HepG2 (cell line): ENCODE results near the gene MGST2. TPM values are rescaled to one million over a fixed set of nuclear protein-coding genes. Genes with fewer than 3 reads are reported as not detected.

Experiments used
- BATF2 ChIP-seq: sonication (generic); formaldehyde crosslinking; IDR thresholded peaks from 2 replicates; pipeline ENCODE4 v1.8.0; 2022; ENCODE audit warnings: mild to moderate bottlenecking, missing genetic modification reagents, moderate library complexity
- BCLAF1 ChIP-seq: fragments of 450-650 bp; IDR thresholded peaks from 2 replicates; pipeline ENCODE4 v1.6.1; 2017; ENCODE audit warnings: mild to moderate bottlenecking
- CTCF ChIP-seq: sonication (generic); formaldehyde crosslinking; IDR thresholded peaks from 2 replicates; pipeline ENCODE4 v1.5.0; 2020; ENCODE audit warnings: mild to moderate bottlenecking, missing genetic modification reagents, moderate library complexity
- FOSL2 ChIP-seq: sonication (generic); formaldehyde crosslinking; IDR thresholded peaks from 2 replicates; pipeline ENCODE4 v1.4.0; 2020; ENCODE audit warnings: missing genetic modification reagents
- NFRKB ChIP-seq: fragments of 450-650 bp; IDR thresholded peaks from 2 replicates; pipeline ENCODE4 v1.6.1; 2017
- NR2F2 ChIP-seq: IDR thresholded peaks from 2 replicates; pipeline ENCODE4 v1.6.1; 2012; ENCODE audit warnings: low read depth, inconsistent platforms, borderline replicate concordance
- SNAPC4 ChIP-seq: sonication (generic); formaldehyde crosslinking; IDR thresholded peaks from 2 replicates; pipeline ENCODE4 v1.4.0; 2020; ENCODE audit warnings: mild to moderate bottlenecking, missing genetic modification reagents
- SOX13 ChIP-seq, 3 experiments: fragments of 450-650 bp in 1 of 3; sonication (generic) in 1 of 3; formaldehyde crosslinking in 1 of 3; IDR thresholded peaks in 2 of 3; conservative IDR thresholded peaks in 1 of 3; 2 replicates each; pipeline versions ENCODE4 v1.5.0 to v1.6.1; 2016 to 2020; ENCODE audit warnings: antibody characterized with exemption in 1 of 3, mild to moderate bottlenecking in 1 of 3, missing compliant biosample characterization in 1 of 3, missing genetic modification reagents in 1 of 3, moderate library complexity in 1 of 3
- SPEN ChIP-seq: sonication (generic); formaldehyde crosslinking; IDR thresholded peaks from 2 replicates; pipeline ENCODE4 v1.5.1; 2020; ENCODE audit warnings: low read depth, mild to moderate bottlenecking, missing genetic modification reagents
- TARDBP ChIP-seq: sonication (generic); formaldehyde crosslinking; IDR thresholded peaks from 2 replicates; pipeline ENCODE4 v1.8.0; 2022; ENCODE audit warnings: mild to moderate bottlenecking, missing genetic modification reagents
- TRAFD1 ChIP-seq: sonication (generic); formaldehyde crosslinking; IDR thresholded peaks from 2 replicates; pipeline ENCODE4 v1.5.1; 2020; ENCODE audit warnings: missing genetic modification reagents, mild to moderate bottlenecking, borderline replicate concordance
- ZNF350 ChIP-seq: sonication (generic); formaldehyde crosslinking; IDR thresholded peaks from 2 replicates; pipeline ENCODE4 v1.4.0; 2020; ENCODE audit warnings: mild to moderate bottlenecking, low read depth, missing genetic modification reagents, borderline replicate concordance
- ZNF564 ChIP-seq: sonication (generic); formaldehyde crosslinking; IDR thresholded peaks from 2 replicates; pipeline ENCODE4 v1.8.1; 2023; ENCODE audit warnings: mild to moderate bottlenecking, missing genetic modification reagents
- ZNF691 ChIP-seq: sonication (generic); formaldehyde crosslinking; IDR thresholded peaks from 2 replicates; pipeline ENCODE4 v1.4.0; 2020; ENCODE audit warnings: missing genetic modification reagents, low read depth, mild to moderate bottlenecking, borderline replicate concordance
- ZSCAN30 ChIP-seq: sonication (generic); formaldehyde crosslinking; IDR thresholded peaks from 2 replicates; pipeline ENCODE4 v1.5.0; 2020; ENCODE audit warnings: mild to moderate bottlenecking, missing genetic modification reagents
- polyA plus RNA-seq, 8 experiments: library from polyadenylated mRNA; depleted of rRNA in 3 of 8; stranded (reverse) in 7 of 8; unstranded in 1 of 8; fragments of >200 nt; fragmentation: Illumina TruSeq in 4 of 8; extraction: Trizol in 4 of 8; gene quantifications; 2 replicates each; pipeline versions ENCODE4 v1.2.1 to v1.2.3, GENCODE V29; 2011 to 2016; ENCODE audit warnings: low read depth in 4 of 8, missing spikeins in 1 of 8, mixed read lengths in 1 of 8; ENCODE audit not compliant: insufficient read depth in 1 of 8
- total RNA-seq, 5 experiments: library from RNA; depleted of rRNA; stranded (reverse); fragments of >200 nt; fragmentation: Illumina TruSeq; extraction: Trizol; gene quantifications; 2 replicates each; pipeline ENCODE4 v1.2.3, GENCODE V29; 2016; ENCODE audit warnings: low read depth in 1 of 5

MGST2 gene
- total and polyA plus RNA-seq, 2 of the 13 experiments (the other 11 are each of a cell fraction or from before 2014, with no cell fraction given): 205 to 416 TPM

GRCh38 chr4:139740531-139741041 lies 75.0 kb downstream of the MGST2 start (continued):
- TF ChIP-seq SNAPC4 (CRISPR knock-in tag) (no peak), TARDBP (peak; percentile 46; the same call in 1 of the 2 replicates), SPEN (CRISPR knock-in tag) (0 out of 2 replicates have a peak, but pooled peaks have one; percentile 21), ZNF350 (CRISPR knock-in tag) (no peak), NFRKB (no peak), CTCF (peak; percentile 60), NR2F2 (no peak), ZSCAN30 (CRISPR knock-in tag) (no peak), BCLAF1 (no peak), ZNF691 (CRISPR knock-in tag) (0 out of 2 replicates have a peak, but pooled peaks have one; percentile 56), ZNF564 (CRISPR knock-in tag) (no peak), FOSL2 (CRISPR knock-in tag) (peak; percentile 43), BATF2 (no peak), SOX13 (IDR thresholded peaks at IDR 0.05) (no peak), SOX13 (CRISPR knock-in tag; conservative IDR thresholded peaks at IDR 0.05 in 1 of 2, IDR thresholded peaks at IDR 0.05 in 1 of 2) (peak in 1 of 2 experiments; percentile 61; a peak in 1 of 4 replicates), TRAFD1 (CRISPR knock-in tag) (no peak)
